Thoracic aorta (tissue), 2 donors: Measurements from ENCODE around the gene INTS11. TPM values are rescaled to one million over a fixed set of nuclear protein-coding genes. Genes with fewer than 3 reads are reported as not detected.

Experiments
- ATAC-seq: fragments of 150-250 bp; one replicate; pipeline ENCODE4 v1.8.0; 2017; ENCODE audit warnings: low read depth; ENCODE audit not compliant: insufficient number of reproducible peaks, low FRiP score
- DNase-seq: peaks from one replicate; pipeline ENCODE4 v3.0.0-alpha.2; 2020; ENCODE audit warnings: low spot score
- H3K27ac ChIP-seq, 2 donors: fragments of 200-600 bp; sonication (generic); 1 replicate in 1 of 2; 2 replicates in 1 of 2; pipeline ENCODE4 v1.5.1; 2016; ENCODE audit warnings: mild to moderate bottlenecking in 2 of 2, moderate library complexity in 2 of 2
- H3K27me3 ChIP-seq: fragments of 200-600 bp; sonication (generic); replicated peaks from 2 replicates; pipeline ENCODE4 v1.6.0; 2016; ENCODE audit warnings: mild to moderate bottlenecking; ENCODE audit not compliant: insufficient read depth
- H3K36me3 ChIP-seq: fragments of 200-600 bp; sonication (generic); one replicate; pipeline ENCODE4 v1.5.1; 2016
- H3K4me1 ChIP-seq, 2 donors: fragments of 200-600 bp; sonication (generic); 1 replicate in 1 of 2; 2 replicates in 1 of 2; pipeline versions ENCODE4 v1.5.1 to v1.6.0; 2016; ENCODE audit warnings: low read depth in 2 of 2, mild to moderate bottlenecking in 1 of 2; ENCODE audit not compliant: control insufficient read depth in 1 of 2
- H3K4me3 ChIP-seq: fragments of 200-600 bp; sonication (generic); 2 replicates; pipeline ENCODE4 v1.5.1; 2016; ENCODE audit warnings: mild to moderate bottlenecking
- H3K9me3 ChIP-seq: fragments of 200-600 bp; sonication (generic); 2 replicates; pipeline ENCODE4 v1.5.1; 2016
- CTCF ChIP-seq: fragments of 200-600 bp; sonication (generic); IDR thresholded peaks from one replicate; pipeline ENCODE4 v1.5.1; 2019; ENCODE audit warnings: antibody characterized with exemption
- total RNA-seq, 2 donors: library from RNA; depleted of rRNA; stranded (reverse); fragments of >200 nt; gene quantifications; one replicate each; pipeline versions ENCODE4 v1.1.0 to v1.2.3, GENCODE V29; 2016

Gene INTS11
- total RNA-seq, 2 donors from 2014 or later, result 192 to 195 TPM

- no peak for TF ChIP-seq CTCF
- H3K4me1 ChIP-seq, result peaks cover 32 to 74% of the 10 kb centered on the region in 2 donors
- peak overlapping the region; percentile 97 to 99 for H3K27ac ChIP-seq
- H3K4me3 ChIP-seq, result peak overlapping the region; percentile 87
- no peak for ATAC-seq
- no peak for DNase-seq
- no peaks in the 10 kb centered on the region for H3K9me3 ChIP-seq
- H3K36me3 ChIP-seq, result peaks cover 12% of the 10 kb centered on the region
- H3K27me3 ChIP-seq, result no peaks in the 10 kb centered on the region
Observed at GRCh38 chr1:1356796-1357401, 32.4 kb upstream of the INTS11 start.

GRCh38 chr1:1356166-1356795, 31.8 kb upstream of the INTS11 start:
- H3K36me3 ChIP-seq, result peaks cover 12% of the 10 kb centered on the region
- DNase-seq (no peak), ATAC-seq (no peak)
- TF ChIP-seq CTCF, result no peak
- H3K27me3 ChIP-seq, result no peaks in the 10 kb centered on the region
- peak overlapping the region; percentile 97 to 99 for H3K27ac ChIP-seq
- H3K4me3 ChIP-seq, result peak overlapping the region; percentile 87
- H3K9me3 ChIP-seq, result no peaks in the 10 kb centered on the region
- H3K4me1 ChIP-seq, result peaks cover 37 to 74% of the 10 kb centered on the region in 2 donors

GRCh38 chr1:1355416-1355815, 31.0 kb upstream of the INTS11 start:
- ATAC-seq, result no peak
- Histone ChIP-seq H3K27me3 (no peaks in the 10 kb centered on the region), H3K9me3 (no peaks in the 10 kb centered on the region), H3K27ac (peak overlapping the region; percentile 22 to 99), H3K36me3 (peaks cover 12% of the 10 kb centered on the region), H3K4me1 (peaks cover 31 to 68% of the 10 kb centered on the region in 2 donors), H3K4me3 (peak overlapping the region; percentile 87)
- TF ChIP-seq CTCF, result no peak
- DNase-seq, result no peak

- no peaks in the 10 kb centered on the region for H3K27me3 ChIP-seq
- H3K27ac ChIP-seq, result peak overlapping the region; percentile 22 to 99
- H3K4me3 ChIP-seq, result peak overlapping the region; percentile 87
- DNase-seq, result no peak
- no peaks in the 10 kb centered on the region for H3K9me3 ChIP-seq
- peaks cover 12% of the 10 kb centered on the region for H3K36me3 ChIP-seq
- H3K4me1 ChIP-seq, result peaks cover 24 to 60% of the 10 kb centered on the region in 2 donors
- no peak for ATAC-seq
- no peak for TF ChIP-seq CTCF
Observed at GRCh38 chr1:1354271-1355247, 30.1 kb upstream of the INTS11 start.
